ENCODE measurements around the gene VAMP8.

VAMP8 gene

GRCh38 chr2:85607268-85608215 is 30.2 kb downstream of the VAMP8 start:
- TF ChIP-seq GATA3 (IDR thresholded peaks at IDR 0.05; ENCODE audit: low read depth, low read length) (no peak), GATA2 (IDR thresholded peaks at IDR 0.05; ENCODE audit: low read depth, low read length) (no peak)

GRCh38 chr2:85611217-85611704 is 33.9 kb downstream of the VAMP8 start:
- TF ChIP-seq GATA2 (IDR thresholded peaks at IDR 0.05; ENCODE audit: low read depth, low read length), result no peak

- TF ChIP-seq GATA2 (IDR thresholded peaks at IDR 0.05; ENCODE audit: low read depth, low read length) (no peak), GATA3 (IDR thresholded peaks at IDR 0.05; ENCODE audit: low read depth, low read length) (no peak)
Observed at GRCh38 chr2:85611705-85612587, 34.6 kb downstream of the VAMP8 start, which contains the start of gene C2orf68. TSS of gene C2orf68 (minus strand) at chr2:85612066. CDS start at chr2:85611984, 82 bp downstream.

GRCh38 chr2:85613717-85614515 is 36.5 kb downstream of the VAMP8 start:
- no peak for TF ChIP-seq GATA2 (IDR thresholded peaks at IDR 0.05; ENCODE audit: low read depth, low read length)
- no peak for TF ChIP-seq GATA3 (IDR thresholded peaks at IDR 0.05; ENCODE audit: low read depth, low read length)

- TF ChIP-seq GATA2 (IDR thresholded peaks at IDR 0.05; ENCODE audit: low read depth, low read length) (no peak), GATA3 (IDR thresholded peaks at IDR 0.05; ENCODE audit: low read depth, low read length) (no peak)
Observed at GRCh38 chr2:85615413-85615728, 38.0 kb downstream of the VAMP8 start.

GRCh38 chr2:85619617-85620016 is 42.2 kb downstream of the VAMP8 start:
- TF ChIP-seq GATA3 (IDR thresholded peaks at IDR 0.05; ENCODE audit: low read depth, low read length), result no peak
- TF ChIP-seq GATA2 (IDR thresholded peaks at IDR 0.05; ENCODE audit: low read depth, low read length), result no peak

GRCh38 chr2:85621338-85621737 is 44.0 kb downstream of the VAMP8 start:
- no peak for TF ChIP-seq GATA2 (IDR thresholded peaks at IDR 0.05; ENCODE audit: low read depth, low read length)
- TF ChIP-seq GATA3 (IDR thresholded peaks at IDR 0.05; ENCODE audit: low read depth, low read length), result no peak

- no peak for TF ChIP-seq GATA3 (IDR thresholded peaks at IDR 0.05; ENCODE audit: low read depth, low read length)
- no peak for TF ChIP-seq GATA2 (IDR thresholded peaks at IDR 0.05; ENCODE audit: low read depth, low read length)
Observed at GRCh38 chr2:85623991-85624390, 46.6 kb downstream of the VAMP8 start.

- TF ChIP-seq GATA2 (IDR thresholded peaks at IDR 0.05; ENCODE audit: low read depth, low read length) (no peak), GATA3 (IDR thresholded peaks at IDR 0.05; ENCODE audit: low read depth, low read length) (no peak)
Observed at GRCh38 chr2:85628658-85629057, 51.3 kb downstream of the VAMP8 start.

- TF ChIP-seq GATA3 (IDR thresholded peaks at IDR 0.05; ENCODE audit: low read depth, low read length) (no peak), GATA2 (IDR thresholded peaks at IDR 0.05; ENCODE audit: low read depth, low read length) (no peak)
Observed at GRCh38 chr2:85631316-85631715, 53.9 kb downstream of the VAMP8 start.
